ENCODE data around the gene ZBED3. TPM values are rescaled to one million over a fixed set of nuclear protein-coding genes. Genes with fewer than 3 reads are reported as not detected.

ZBED3 gene
- total RNA-seq, 1 experiment from 2014 or later: 7.8 TPM

DNA sequence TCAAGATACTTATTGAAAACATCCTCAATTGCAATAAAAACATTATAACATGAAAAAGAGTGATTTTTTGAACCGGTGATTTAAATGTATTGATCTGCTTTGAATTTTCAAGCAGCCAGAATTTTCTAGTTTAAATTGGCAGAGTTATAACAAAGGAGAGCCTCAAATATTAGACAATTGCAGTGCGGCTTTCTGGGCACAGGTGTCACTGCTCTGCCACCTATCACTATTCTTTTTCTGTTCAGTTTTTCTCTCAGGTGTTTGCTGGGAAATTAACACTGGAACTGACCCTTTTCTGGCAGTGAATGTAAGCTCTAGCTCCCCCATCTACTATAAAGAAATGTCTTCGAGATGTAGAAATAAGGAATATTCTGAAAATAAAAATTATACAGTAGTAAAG lies 23.0 kb downstream of the ZBED3 start:
- no peaks in the 10 kb centered on the region for H3K27me3 Mint-ChIP-seq (ENCODE audit: low read depth)
- no peaks in the 10 kb centered on the region for H3K9me3 Mint-ChIP-seq
- no peak overlapping the region for H2AFZ ChIP-seq (ENCODE audit: low read length)
- H3K4ac ChIP-seq (ENCODE audit: low read depth, low read length): no peak overlapping the region
- no peak overlapping the region for H4K5ac ChIP-seq (ENCODE audit: insufficient read length, low read depth, low read length)
- no peak overlapping the region for H3K23ac ChIP-seq (ENCODE audit: insufficient read length, low read depth, low read length)
- no peaks in the 10 kb centered on the region for H3K4me1 ChIP-seq (ENCODE audit: insufficient read depth, low read length)
- no peak overlapping the region for H2AK5ac ChIP-seq (ENCODE audit: insufficient read length, low read length)
- no peak overlapping the region for H3K27ac Mint-ChIP-seq
- no peak overlapping the region for H3K27ac ChIP-seq (ENCODE audit: insufficient read length, low read depth, low read length)
- H3K9me3 ChIP-seq (ENCODE audit: control insufficient read depth, low read depth, low read length): no peaks in the 10 kb centered on the region
- no peak for TF ChIP-seq CTCF (conservative IDR thresholded peaks at IDR 0.05)
- H3K23me2 ChIP-seq (ENCODE audit: insufficient read length, low read depth, low read length, poor library complexity, severe bottlenecking): no peaks in the 10 kb centered on the region
- no peak overlapping the region for H3K4me2 ChIP-seq (ENCODE audit: insufficient read depth, insufficient read length, low read length)
- no peaks in the 10 kb centered on the region for H3K27me3 ChIP-seq (ENCODE audit: insufficient read depth, low read length)
- no peak overlapping the region for H2BK5ac ChIP-seq (ENCODE audit: insufficient read length, low read length)
- no peak overlapping the region for H2BK12ac ChIP-seq (ENCODE audit: insufficient read length, low read depth, low read length)
- H3K4me3 Mint-ChIP-seq: no peak overlapping the region
- H2BK15ac ChIP-seq (ENCODE audit: low read depth, low read length): no peak overlapping the region
- H2BK120ac ChIP-seq (ENCODE audit: low read depth, low read length, poor library complexity, severe bottlenecking): no peak overlapping the region
- no peak for DNase-seq
- H3K56ac ChIP-seq (ENCODE audit: insufficient read length, low read depth, low read length): no peak overlapping the region
- no peaks in the 10 kb centered on the region for H3K79me1 ChIP-seq (ENCODE audit: insufficient read depth, low read depth, low read length, poor library complexity, severe bottlenecking)
- no peak overlapping the region for H4K91ac ChIP-seq (ENCODE audit: insufficient read length, low read depth, low read length)
- no peaks in the 10 kb centered on the region for H4K20me1 ChIP-seq (ENCODE audit: control insufficient read depth, insufficient read depth, insufficient read length)
- peaks cover 1 to 32% (median 31%) of the 10 kb centered on the region in 3 experiments; a peak in 5 of 7 replicates for H3K36me3 Mint-ChIP-seq (ENCODE audit: insufficient read depth in 1 of 3, low read depth in 3 of 3)
- no peak overlapping the region for H3K14ac ChIP-seq (ENCODE audit: insufficient read depth, low read length)
- H3T11ph ChIP-seq (ENCODE audit: low read length): no peak overlapping the region
- peaks cover 9 to 16% of the 10 kb centered on the region in 2 experiments for H3K4me1 Mint-ChIP-seq
- no CpG with 5 or more reads among the region's 3 CpGs for WGBS (ENCODE audit: extremely low coverage, insufficient read length, low lambda C conversion rate)
- H3K18ac ChIP-seq (ENCODE audit: insufficient read length, low read depth, low read length): no peak overlapping the region
- no peak overlapping the region for H3K9ac ChIP-seq (ENCODE audit: extremely low read depth, insufficient read length, low read length)
- no peak overlapping the region for H4K8ac ChIP-seq (replicated peaks; ENCODE audit: insufficient read length, low read depth, low read length)
- H3K79me2 ChIP-seq (ENCODE audit: insufficient read depth, low read length): no peaks in the 10 kb centered on the region
- H2BK20ac ChIP-seq (ENCODE audit: low read depth, low read length, poor library complexity, severe bottlenecking): no peak overlapping the region
